A549 (cell line): ENCODE data around the gene TP53TG5.

Source experiments
- CHD4 ChIP-seq: fragments of 200-600 bp; sonication (generic); IDR thresholded peaks from 2 replicates; pipeline ENCODE4 v1.6.1; 2016; ENCODE audit warnings: antibody characterized with exemption, mild to moderate bottlenecking, borderline replicate concordance
- ELK1 ChIP-seq: fragments of 150-350 bp; IDR thresholded peaks from 2 replicates; pipeline ENCODE4 v1.6.1; 2014; ENCODE audit warnings: low read depth, mild to moderate bottlenecking, low read length
- EP300 ChIP-seq, 2 experiments: fragments of >200 bp; sonication (Bioruptor Twin); formaldehyde crosslinking; IDR thresholded peaks; 2 replicates in 1 of 2; 3 replicates in 1 of 2; pipeline ENCODE4 v1.6.1; 2016 to 2017
- FOSB ChIP-seq: fragments of 250-450 bp; sonication (Bioruptor Pico); IDR thresholded peaks from 2 replicates; pipeline ENCODE4 v1.5.0; 2020; ENCODE audit warnings: mild to moderate bottlenecking, moderate library complexity
- HMGXB4 ChIP-seq: fragments of 250-450 bp; sonication (Bioruptor Pico); IDR thresholded peaks from 2 replicates; pipeline ENCODE4 v1.5.0; 2021; ENCODE audit warnings: mild to moderate bottlenecking, moderate library complexity, borderline replicate concordance
- JUNB ChIP-seq: fragments of >200 bp; sonication (Bioruptor Twin); formaldehyde crosslinking; IDR thresholded peaks from 2 replicates; pipeline ENCODE4 v1.6.1; 2016
- PBX3 ChIP-seq: IDR thresholded peaks from 2 replicates; pipeline ENCODE4 v1.6.1; 2012
- RAD21 ChIP-seq, 2 experiments: fragments of >200 bp in 1 of 2; sonication (Bioruptor Twin) in 1 of 2; formaldehyde crosslinking in 1 of 2; IDR thresholded peaks in 1 of 2; conservative IDR thresholded peaks in 1 of 2; 2 replicates in 1 of 2; 3 replicates in 1 of 2; pipeline ENCODE4 v1.6.1; 2012 to 2018; ENCODE audit warnings: inconsistent platforms in 1 of 2
- RFX5 ChIP-seq: fragments of 450-650 bp; IDR thresholded peaks from 2 replicates; pipeline ENCODE4 v1.7.1; 2014; ENCODE audit warnings: antibody characterized with exemption, mild to moderate bottlenecking, moderate library complexity
- TF ChIP-seq, protein P1 (sequence below): fragments of >200 bp; sonication (Bioruptor Twin); formaldehyde crosslinking; IDR thresholded peaks from 3 replicates; pipeline ENCODE4 v1.5.1; 2016
- TF ChIP-seq, protein P2 (sequence below): IDR thresholded peaks from 2 replicates; pipeline ENCODE4 v1.6.1; 2012

DNA sequence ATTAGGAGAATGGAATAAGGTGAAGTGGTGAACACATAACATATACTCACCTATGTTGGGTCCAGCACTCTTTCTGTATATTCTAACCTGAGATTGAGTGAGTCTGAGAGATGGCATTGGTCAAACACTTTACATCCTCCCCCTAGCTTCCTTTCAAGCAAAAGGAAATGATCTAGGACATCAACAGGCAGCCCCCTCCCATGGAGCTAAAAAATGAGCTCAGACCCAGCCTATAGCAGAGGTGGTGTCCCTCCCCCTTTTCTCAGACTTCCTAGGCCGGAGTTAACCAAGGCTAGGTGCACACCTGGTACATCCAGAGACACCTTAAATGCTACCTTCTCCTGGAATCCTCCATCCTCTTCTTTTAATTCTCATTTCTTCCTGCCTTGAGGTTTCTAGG, 24.4 kb downstream of the TP53TG5 start:
- TF ChIP-seq, protein P1, sequence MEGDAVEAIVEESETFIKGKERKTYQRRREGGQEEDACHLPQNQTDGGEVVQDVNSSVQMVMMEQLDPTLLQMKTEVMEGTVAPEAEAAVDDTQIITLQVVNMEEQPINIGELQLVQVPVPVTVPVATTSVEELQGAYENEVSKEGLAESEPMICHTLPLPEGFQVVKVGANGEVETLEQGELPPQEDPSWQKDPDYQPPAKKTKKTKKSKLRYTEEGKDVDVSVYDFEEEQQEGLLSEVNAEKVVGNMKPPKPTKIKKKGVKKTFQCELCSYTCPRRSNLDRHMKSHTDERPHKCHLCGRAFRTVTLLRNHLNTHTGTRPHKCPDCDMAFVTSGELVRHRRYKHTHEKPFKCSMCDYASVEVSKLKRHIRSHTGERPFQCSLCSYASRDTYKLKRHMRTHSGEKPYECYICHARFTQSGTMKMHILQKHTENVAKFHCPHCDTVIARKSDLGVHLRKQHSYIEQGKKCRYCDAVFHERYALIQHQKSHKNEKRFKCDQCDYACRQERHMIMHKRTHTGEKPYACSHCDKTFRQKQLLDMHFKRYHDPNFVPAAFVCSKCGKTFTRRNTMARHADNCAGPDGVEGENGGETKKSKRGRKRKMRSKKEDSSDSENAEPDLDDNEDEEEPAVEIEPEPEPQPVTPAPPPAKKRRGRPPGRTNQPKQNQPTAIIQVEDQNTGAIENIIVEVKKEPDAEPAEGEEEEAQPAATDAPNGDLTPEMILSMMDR = no peak
- TF ChIP-seq RFX5 (no peak), PBX3 (no peak), HMGXB4 (CRISPR knock-in tag) (no peak), RAD21 (conservative IDR thresholded peaks at IDR 0.05 in 1 of 2, IDR thresholded peaks at IDR 0.05 in 1 of 2) (no peak), CHD4 (no peak), FOSB (no peak), JUNB (no peak), ELK1 (no peak), EP300 (IDR thresholded peaks at IDR 0.05) (no peak)
- TF ChIP-seq, protein P2, sequence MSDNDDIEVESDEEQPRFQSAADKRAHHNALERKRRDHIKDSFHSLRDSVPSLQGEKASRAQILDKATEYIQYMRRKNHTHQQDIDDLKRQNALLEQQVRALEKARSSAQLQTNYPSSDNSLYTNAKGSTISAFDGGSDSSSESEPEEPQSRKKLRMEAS = no peak
